Activated CD4-positive, alpha-beta T cell treated with anti-CD3 and anti-CD28 coated beads, Interleukin-2, Interleukin-4, amounts not matched to agents 100 ng/mL and 50 ng/mL, durations not matched to agents 16 hours and 8 hours (primary cell): ENCODE data around the gene ALDH3B1.

ENCODE experiments used
- DNase-seq: peaks from one replicate; pipeline ENCODE4 v3.0.0-alpha.2; 2020; ENCODE audit warnings: low spot score

ALDH3B1 gene

GRCh38 chr11:68044145-68044813, 34.2 kb downstream of the ALDH3B1 start:
- no peak for DNase-seq

- no peak for DNase-seq
Observed at GRCh38 chr11:68044898-68045351, 34.8 kb downstream of the ALDH3B1 start.

GRCh38 chr11:68047437-68048290, 37.5 kb downstream of the ALDH3B1 start:
- DNase-seq = no peak

- DNase-seq = no peak
Observed at GRCh38 chr11:68048681-68049508, 38.8 kb downstream of the ALDH3B1 start.

- DNase-seq = no peak
Observed at GRCh38 chr11:68049509-68050370, 39.6 kb downstream of the ALDH3B1 start.

- DNase-seq = no peak
Observed at GRCh38 chr11:68050371-68050841, 40.3 kb downstream of the ALDH3B1 start.

GRCh38 chr11:68051191-68052136, 41.3 kb downstream of the ALDH3B1 start:
- no peak for DNase-seq

GRCh38 chr11:68052137-68052873, 42.2 kb downstream of the ALDH3B1 start:
- no peak for DNase-seq

- DNase-seq = no peak
Observed at GRCh38 chr11:68053117-68053516, 43.0 kb downstream of the ALDH3B1 start.

GRCh38 chr11:68053981-68054812, 44.1 kb downstream of the ALDH3B1 start:
- DNase-seq = no peak

- no peak for DNase-seq
Observed at GRCh38 chr11:68056317-68057285, 46.5 kb downstream of the ALDH3B1 start.

- DNase-seq = no peak
Observed at GRCh38 chr11:68057807-68058206, 47.7 kb downstream of the ALDH3B1 start.

GRCh38 chr11:68061508-68061907, 51.4 kb downstream of the ALDH3B1 start:
- no peak for DNase-seq

- DNase-seq = no peak
Observed at GRCh38 chr11:68064926-68065325, 54.8 kb downstream of the ALDH3B1 start.

- no peak for DNase-seq
Observed at GRCh38 chr11:68065841-68066240, 55.7 kb downstream of the ALDH3B1 start.

- DNase-seq = no peak
Observed at GRCh38 chr11:68066742-68067141, 56.6 kb downstream of the ALDH3B1 start.

- no peak for DNase-seq
Observed at GRCh38 chr11:68067991-68068390, 57.9 kb downstream of the ALDH3B1 start.
